HG03354 (cell line): ENCODE results near the gene PCDH9.

ENCODE experiments used
- ATAC-seq: cut with Tn5 transposase; IDR thresholded peaks from one replicate; pipeline ENCODE4 v1.9.1; 2021; ENCODE audit warnings: mild to moderate bottlenecking; ENCODE audit not compliant: unreplicated experiment, poor library complexity, severe bottlenecking

The PCDH9 gene

GRCh38 chr13:67052550-67053490, 177.3 kb downstream of the PCDH9 start:
- ATAC-seq, result no peak

- ATAC-seq, result no peak
Observed at GRCh38 chr13:67049744-67050143, 180.4 kb downstream of the PCDH9 start.

- ATAC-seq, result peak; percentile 21
Observed at GRCh38 chr13:67048821-67049150, 181.3 kb downstream of the PCDH9 start.

- peak; percentile 93 for ATAC-seq
Observed at GRCh38 chr13:67048084-67048820, 181.9 kb downstream of the PCDH9 start.

DNA sequence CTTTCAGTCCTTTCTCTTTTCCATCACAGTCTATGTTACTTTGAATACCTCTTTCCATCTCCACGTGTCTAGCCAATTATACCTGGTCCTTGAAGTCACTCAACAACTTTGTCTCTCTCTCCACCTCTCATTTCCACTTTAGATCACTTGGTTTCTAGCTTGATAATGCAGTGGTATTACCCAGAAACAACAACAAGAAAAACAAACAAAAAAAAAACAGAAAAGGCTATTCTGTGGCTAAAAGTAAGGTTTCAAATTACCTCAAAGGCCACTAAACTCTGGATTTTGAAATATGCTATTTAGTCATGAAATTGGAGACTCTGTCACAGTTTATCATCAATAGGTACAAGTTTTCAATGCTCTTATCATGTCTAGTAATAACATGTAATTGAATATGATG, 184.8 kb downstream of the PCDH9 start:
- ATAC-seq, result no peak

GRCh38 chr13:67043901-67044300, 186.2 kb downstream of the PCDH9 start:
- no peak for ATAC-seq

GRCh38 chr13:67042556-67042955, 187.6 kb downstream of the PCDH9 start:
- no peak for ATAC-seq

DNA sequence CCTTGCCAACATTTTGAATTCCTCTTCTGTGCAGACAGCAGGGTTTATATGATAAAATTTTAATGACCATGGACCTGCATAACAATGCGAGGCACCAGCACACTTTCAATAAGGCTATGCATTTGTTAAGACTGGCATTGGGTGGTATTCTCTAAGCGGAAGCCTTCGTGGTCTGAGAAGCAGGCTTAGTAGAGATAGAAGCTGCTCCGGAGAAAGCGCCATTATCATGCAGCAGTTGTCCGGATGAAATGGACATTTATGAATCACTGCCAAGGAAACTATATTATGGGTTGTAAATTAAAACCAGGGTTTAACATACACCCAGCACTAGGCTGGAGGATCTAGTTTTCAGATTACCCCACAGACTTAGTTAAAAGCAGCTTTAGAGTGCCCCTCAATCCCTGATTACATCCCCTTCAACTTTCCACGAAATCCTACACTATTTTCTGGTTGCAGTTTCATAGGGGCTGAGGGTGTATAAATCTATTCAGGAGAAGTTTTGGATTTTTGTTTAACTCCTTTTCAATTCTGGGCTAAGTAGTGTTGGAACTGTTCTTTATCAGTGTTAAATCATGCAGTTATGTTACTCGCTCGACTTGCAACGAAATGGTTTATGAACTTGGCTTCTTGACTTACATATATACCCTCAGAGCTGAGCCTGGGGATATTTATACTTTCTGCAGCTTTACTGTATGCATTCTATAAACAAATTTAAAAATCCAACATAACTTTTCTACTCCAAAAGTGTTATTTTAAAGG, 193.3 kb downstream of the PCDH9 start:
- no peak for ATAC-seq

GRCh38 chr13:67033170-67033569, 197.0 kb downstream of the PCDH9 start:
- peak; percentile 57 for ATAC-seq

DNA sequence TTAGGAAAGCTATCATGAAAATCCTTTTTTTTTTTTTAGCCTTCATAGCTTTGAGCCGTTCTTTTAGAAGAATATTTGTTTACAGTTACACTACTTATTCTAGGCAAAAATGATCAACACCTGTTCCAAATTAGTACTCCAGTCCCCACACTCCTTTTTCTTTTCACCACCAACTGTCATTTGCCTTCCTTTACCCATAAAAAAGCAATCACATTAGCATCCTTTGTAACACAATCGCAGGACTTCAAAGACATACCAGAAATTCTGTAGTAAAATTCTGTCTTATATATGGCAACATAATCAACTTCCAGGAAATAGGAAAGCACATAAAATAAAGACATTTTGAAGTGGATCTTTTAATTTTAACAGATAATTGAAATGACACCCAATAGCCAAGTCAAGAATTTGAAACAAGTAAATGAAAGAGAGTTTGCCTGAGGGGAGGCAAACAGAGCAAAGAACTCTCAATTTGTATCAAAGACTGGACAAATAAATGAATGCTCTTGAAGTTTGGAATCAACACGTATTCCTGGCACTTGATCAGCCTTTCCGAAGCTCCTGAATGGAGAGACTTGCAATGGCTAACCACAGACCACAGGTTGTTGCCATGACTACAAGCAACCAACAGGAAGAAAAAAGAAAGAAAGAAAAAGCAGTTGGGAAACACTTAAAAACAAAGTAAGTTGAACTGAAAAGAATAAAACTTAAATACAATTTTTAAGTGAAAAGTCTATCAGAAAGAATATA, 206.8 kb downstream of the PCDH9 start:
- ATAC-seq, result no peak

- no peak for ATAC-seq
Observed at GRCh38 chr13:67018775-67019174, 211.4 kb downstream of the PCDH9 start.

DNA sequence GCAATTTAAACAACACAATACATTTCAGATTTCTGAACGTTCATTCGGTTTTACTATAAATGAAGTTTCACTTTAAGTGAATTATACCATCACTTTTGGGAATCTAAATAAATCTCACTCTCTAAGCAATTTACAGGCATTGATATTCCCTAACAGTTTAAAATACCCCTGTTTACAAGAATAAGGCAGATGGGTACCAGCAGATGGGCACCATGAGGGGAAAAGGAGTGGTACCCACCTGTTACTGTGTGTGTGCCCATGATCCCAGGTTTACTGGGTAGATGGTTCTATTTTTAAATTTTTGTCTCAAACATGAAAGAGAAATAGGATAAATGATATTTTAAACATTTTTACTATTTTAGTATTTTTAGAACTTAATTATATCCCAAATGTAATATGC, 212.9 kb downstream of the PCDH9 start:
- ATAC-seq, result no peak

DNA sequence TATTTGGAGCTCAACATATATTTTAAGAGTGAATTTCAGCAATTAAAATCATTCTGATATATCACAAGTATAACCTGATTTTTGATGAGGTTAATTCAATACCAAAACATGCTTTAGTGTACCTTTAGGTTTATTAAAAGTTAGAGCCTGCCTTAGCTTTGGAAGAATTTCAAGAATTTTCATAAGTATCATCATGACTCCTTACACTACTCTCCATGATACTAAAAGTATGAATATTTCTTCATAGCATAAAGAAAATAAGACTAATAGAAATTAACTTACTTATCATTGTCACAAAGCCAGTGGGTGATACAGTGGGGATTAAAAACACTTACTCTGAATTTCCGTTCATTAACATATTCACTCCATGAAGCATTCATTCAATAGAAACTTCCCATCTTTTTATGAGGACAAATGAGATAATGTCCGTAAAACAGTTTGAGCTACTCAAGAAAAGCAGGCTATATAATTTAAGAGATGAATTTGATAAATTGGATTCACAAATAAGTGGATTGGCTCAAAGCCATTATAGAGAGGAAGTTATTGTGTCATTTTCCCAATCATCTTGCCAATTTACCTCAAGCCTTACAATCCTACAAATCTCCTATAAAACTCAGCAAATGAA, 214.0 kb downstream of the PCDH9 start:
- no peak for ATAC-seq

DNA sequence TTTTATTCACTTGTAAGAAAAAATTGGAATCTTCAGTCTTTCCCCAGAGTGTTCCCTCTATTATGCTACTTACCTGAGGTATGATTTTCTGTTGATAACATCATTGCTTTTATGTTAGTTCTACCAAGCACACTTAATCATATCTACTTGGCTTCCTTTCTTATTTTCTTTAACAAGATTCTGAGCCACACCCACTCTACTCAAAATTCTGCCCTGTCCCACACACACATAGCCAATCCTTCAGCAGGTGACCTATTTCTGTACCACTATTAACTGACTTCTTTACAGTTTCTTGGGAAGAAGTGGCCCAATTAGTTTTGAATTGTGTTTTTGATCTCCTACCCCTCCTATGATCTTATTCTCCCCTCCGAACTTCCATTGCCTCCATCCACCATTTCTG, 215.7 kb downstream of the PCDH9 start:
- ATAC-seq, result no peak

DNA sequence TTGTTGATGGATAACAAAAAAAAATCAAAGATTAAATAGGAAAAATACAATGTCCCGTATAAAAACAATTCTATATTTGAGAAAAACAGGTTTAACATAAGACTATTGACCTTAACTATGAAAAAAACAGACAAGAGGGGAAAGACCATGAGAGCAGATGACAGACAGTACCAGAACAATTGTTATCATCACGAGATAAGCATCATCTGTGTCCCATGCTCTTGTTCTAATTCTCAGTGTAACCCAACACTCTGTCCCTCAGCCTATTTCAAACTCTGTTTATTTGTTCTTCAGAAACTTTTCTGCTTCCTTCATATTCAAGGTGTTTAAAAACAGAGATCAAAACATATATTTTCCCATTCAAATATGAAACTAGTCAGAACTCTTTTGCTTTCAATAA, 216.4 kb downstream of the PCDH9 start:
- no peak for ATAC-seq

GRCh38 chr13:67008075-67008668, 222.0 kb downstream of the PCDH9 start:
- ATAC-seq, result no peak

DNA sequence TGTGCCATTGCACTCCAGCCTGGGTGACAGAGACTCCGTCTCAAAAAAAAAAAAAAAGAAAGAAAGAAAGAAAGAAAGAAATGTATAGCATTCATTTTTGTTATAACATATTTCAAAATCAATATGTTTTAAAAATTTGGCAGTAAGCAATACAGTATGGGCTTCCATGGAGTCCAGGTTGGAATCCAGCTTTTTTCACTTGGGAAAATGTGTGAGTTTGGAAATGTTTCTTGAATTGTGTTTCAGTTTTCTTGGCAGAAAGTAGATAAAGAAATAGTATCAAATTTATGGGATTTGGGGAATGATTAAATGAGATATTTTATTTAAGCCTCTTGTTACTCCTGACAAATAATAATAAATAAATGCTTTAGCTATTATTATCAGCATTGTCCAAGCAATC, 225.6 kb downstream of the PCDH9 start:
- ATAC-seq, result no peak

DNA sequence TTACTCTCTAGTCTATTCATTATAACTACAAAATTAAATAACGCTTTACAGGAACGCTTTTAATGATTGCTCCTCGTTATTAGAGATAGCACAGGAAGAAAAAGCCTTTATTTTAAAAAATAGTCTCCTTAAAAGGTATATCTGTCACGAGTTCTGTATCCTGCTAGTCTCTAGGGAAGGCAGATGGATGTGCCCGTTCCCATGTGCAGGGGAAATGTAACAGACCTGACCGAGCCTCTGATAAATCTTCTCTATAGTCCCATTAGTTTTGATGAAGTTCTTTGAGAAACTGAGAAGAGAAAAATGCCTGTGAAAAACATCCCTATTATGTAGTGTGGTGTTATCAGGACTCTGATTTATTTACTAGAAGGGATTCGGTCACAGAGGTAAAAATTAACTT, 226.4 kb downstream of the PCDH9 start:
- no peak for ATAC-seq

DNA sequence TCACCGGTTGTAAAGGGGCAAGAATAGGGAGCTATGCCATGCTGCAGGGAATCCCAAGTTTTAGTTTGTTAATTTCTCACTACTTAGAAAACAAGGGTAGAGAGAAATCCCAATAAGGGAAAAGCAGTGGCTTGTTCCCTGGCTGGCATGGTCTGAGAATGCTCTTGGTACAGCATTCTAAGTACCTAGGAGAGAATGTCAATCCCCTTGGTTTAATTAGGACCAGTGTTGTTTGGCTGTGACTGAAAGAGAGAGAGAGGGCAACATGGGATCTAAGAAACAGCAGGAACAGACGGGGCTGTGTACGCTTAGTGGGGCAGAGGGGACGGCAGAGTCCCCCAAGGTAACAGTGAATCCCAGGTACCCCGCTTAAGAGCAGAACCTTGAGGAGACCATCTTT, 228.8 kb downstream of the PCDH9 start:
- ATAC-seq, result no peak
